ENCODE measurements around the gene TREX2.

TREX2 gene

DNA sequence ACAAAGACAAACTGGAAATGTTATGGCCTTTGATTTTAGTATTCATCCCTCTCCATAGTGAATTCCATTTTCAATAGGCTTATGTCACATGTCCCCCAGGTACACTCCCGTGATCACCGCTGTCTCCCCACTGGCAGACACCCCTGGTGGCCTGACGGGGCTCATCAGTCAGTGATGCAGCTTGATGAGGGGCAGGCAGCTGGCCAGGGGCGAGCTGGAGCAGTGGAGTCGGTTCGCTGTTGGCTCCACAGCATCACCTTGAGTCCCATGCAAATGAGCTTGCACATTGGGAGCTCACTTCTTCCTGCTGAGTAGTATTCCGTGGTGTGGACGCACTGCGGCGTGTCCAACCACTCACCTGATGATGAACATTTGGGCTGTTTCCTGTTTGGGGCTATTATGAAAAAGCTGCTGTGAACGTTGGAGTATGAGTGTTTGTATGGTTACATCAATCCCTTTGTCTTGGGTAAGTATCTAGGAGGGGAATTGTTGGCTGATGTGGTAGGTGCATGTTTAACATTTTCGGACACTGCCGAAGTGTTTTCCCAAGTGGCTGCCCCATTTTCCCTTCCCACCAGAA, 5.2 kb downstream of the TREX2 start:
- in situ Hi-C loops (cut with MboI; ENCODE audit: low sequenced_read_pairs), result no loop called here

DNA sequence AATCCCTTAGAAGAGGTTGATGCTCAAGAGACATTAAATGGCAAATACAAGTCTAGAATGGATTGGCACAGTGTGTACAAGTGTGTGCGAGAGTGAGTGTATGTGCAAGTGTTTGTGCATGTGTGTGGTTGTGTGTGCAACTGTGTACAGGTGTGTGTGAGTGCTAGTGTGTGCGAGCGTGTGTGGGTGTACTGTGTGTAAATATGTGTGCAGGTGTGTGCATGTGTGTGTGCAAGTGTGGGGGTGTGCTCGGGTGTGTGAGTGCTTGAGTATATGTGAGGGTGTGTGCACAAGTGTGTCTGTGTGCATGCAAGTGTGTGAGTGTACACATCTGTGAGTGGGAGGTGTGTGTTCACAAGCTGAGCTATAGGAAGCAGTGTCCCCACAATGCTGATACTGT, 5.9 kb downstream of the TREX2 start:
- in situ Hi-C loops (cut with MboI; ENCODE audit: low sequenced_read_pairs), result no loop called here

- in situ Hi-C loops (cut with MboI; ENCODE audit: low sequenced_read_pairs), result no loop called here
These were observed 7.3 kb downstream of the TREX2 start for GRCh38 chrX:153438532-153438931.

DNA sequence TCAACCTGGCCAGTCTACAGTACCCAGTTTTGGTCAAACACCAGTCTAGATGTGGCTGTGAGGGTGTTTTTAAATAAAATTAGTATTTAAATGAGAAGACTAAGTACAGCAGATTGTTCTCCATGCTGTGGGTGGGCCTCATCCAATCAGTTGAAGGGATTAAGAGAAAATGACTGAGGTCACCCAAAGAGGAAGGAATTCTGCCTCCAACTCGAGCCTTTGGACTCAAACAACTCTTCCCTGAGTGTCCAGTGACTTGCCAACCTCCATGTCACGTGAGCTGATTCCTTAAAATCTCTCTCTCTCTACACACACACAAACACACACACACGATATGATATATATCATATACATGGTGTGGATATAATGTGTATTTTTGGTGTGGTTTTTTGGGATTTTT, 10.0 kb downstream of the TREX2 start:
- in situ Hi-C loops (cut with MboI; ENCODE audit: low sequenced_read_pairs), result no loop called here

- in situ Hi-C loops (cut with MboI; ENCODE audit: low sequenced_read_pairs), result no loop called here
These were observed 11.1 kb downstream of the TREX2 start for GRCh38 chrX:153434801-153435200.

GRCh38 chrX:153433781-153434285, 12.0 kb downstream of the TREX2 start:
- in situ Hi-C loops (cut with MboI; ENCODE audit: low sequenced_read_pairs), result no loop called here

DNA sequence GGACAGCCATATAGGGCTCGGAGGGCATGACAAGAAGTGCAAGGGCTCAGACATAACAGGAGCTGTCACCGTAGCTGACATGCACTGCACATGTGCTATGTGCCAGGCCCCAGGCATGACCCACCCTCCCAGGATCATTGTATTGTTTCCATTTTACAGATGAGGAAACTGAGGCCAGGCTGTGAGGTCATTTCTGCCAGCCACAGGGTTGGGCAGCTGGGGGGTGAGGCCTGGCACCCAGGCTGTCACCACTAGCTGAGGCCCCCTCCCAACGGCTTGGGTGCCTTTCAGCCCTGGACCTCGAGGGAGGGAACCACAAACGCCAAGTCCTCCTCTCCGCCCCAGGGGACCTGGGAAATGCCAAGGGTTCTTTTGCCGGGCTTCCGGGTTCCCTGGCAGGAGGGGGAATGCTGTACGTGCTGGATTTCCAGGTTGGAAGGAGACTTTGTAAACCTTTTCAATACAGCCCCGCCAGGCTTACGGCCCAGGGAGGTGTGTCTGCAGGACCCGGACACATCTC, 12.6 kb downstream of the TREX2 start:
- in situ Hi-C loops (cut with MboI; ENCODE audit: low sequenced_read_pairs), result no loop called here

GRCh38 chrX:153430796-153431195, 15.1 kb downstream of the TREX2 start:
- in situ Hi-C loops (cut with MboI; ENCODE audit: low sequenced_read_pairs), result no loop called here

DNA sequence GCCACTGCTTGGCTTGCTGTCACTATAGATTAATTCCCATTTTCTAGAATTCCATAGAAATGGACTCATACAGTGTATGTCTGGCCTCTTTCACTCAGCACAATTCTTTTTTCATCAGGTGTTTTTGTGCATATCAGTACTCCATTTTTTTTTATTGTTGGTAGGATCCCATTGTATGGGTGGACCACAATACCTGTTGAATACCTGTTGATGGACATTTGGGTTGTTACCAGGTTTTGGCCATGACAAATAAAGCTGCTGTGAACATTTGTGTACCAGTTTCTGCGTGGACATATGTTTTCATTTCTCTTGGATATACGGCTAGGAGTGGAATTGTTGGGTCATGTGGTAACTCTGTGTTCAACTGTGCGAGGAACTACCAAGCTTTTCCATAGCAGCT, 19.7 kb downstream of the TREX2 start:
- in situ Hi-C loops (cut with MboI; ENCODE audit: low sequenced_read_pairs), result no loop called here

DNA sequence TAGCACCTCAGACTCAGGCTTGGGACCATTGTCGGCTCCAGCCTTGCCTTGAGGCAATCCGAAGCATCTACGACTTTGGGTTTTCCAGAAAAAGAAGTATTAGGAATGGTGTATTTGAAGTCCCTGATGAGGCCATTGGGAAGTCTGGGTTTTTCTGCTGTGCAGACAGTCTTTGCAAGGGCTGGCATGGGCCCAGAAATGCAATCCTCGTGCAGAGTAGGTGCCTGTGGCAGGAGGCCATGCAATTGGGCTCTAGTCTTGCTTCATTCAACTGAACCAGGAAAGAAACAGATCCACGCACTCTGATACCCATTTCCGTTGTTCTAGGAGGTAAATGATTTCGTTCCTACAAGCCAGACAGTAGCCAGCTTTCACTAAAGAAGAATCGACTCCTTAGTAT, 22.2 kb downstream of the TREX2 start:
- in situ Hi-C loops (cut with MboI; ENCODE audit: low sequenced_read_pairs), result no loop called here

- in situ Hi-C loops (cut with MboI; ENCODE audit: low sequenced_read_pairs), result no loop called here
These were observed 24.0 kb downstream of the TREX2 start for GRCh38 chrX:153421856-153422255.

GRCh38 chrX:153420851-153421599, 24.8 kb downstream of the TREX2 start:
- in situ Hi-C loops (cut with MboI; ENCODE audit: low sequenced_read_pairs), result no loop called here

GRCh38 chrX:153417637-153418036, 28.2 kb downstream of the TREX2 start:
- in situ Hi-C loops (cut with MboI; ENCODE audit: low sequenced_read_pairs), result no loop called here

DNA sequence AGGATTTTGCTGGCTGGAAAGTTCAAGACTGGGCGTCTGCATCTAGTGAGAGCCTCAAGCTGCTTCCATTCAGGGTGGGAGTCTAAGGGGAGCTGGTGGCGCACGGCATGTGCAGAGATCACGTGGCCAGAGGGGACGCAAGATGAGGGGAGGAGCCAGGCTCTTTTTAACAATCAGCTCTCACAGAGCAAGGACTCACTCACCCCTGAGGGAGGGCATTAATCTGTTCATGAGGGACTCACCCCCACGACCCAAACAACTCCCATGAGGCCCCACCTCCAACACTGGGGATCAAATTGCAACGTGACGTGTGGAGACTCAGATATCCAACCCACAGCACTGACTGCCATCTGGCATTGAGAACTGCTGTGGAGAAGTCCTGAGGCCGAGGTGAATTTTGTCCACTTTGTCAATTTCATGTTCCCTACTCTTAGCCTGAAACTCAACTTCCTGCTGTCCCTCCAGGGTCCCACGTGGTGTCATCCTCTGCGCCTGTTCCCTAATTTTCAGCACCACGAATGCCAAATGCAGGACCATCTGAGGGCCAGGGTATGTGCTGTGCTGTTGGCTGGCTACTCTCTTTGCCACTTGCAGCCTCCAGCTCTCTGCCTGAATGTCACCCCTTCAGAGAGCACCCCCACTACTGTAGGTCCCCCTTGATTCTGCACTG, 28.9 kb downstream of the TREX2 start:
- in situ Hi-C loops (cut with MboI; ENCODE audit: low sequenced_read_pairs), result no loop called here

- in situ Hi-C loops (cut with MboI; ENCODE audit: low sequenced_read_pairs), result no loop called here
These were observed 30.9 kb downstream of the TREX2 start for GRCh38 chrX:153414856-153415510.

- in situ Hi-C loops (cut with MboI; ENCODE audit: low sequenced_read_pairs), result no loop called here
These were observed 32.1 kb downstream of the TREX2 start for GRCh38 chrX:153413731-153414130.

- in situ Hi-C loops (cut with MboI; ENCODE audit: low sequenced_read_pairs), result no loop called here
These were observed 32.8 kb downstream of the TREX2 start for GRCh38 chrX:153412746-153413720.

- in situ Hi-C loops (cut with MboI; ENCODE audit: low sequenced_read_pairs), result no loop called here
These were observed 33.8 kb downstream of the TREX2 start for GRCh38 chrX:153411988-153412574.

DNA sequence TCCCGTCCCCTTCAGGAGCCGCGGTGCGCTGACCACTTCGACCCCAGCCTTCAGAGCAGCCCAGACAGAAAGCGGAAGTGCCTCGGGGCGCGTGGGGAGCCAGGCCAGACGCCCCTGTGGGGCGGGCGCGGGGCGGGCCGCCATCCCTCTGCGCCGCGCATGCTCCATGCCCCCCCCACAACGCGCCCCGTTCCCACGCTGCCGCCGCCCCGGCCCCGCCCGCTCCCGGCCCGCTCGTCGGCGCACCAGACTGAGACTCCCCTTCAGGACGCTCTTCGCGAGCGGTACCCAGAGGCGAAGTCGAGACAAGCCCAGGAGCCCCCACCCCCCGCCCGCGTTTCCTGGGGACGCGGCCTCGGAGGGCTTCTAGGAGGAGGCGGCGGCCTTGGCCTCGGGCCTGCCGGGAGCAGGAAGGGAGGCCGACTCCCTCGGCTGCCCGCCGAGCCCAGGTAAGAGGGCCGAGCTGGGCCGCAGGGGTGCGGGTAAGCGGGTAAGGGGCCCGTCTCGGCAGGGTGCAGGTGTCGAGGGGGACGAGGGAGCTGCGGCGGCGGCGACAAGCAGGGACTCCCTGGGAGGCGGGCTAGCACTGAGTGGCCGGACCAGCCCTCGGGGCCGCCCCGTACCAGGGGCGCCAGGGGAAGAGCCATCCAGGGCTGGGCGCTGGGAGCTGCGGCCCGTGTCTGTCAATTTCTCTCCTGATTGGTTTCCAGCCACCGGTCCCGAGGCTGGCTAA, 34.4 kb downstream of the TREX2 start, which contains the start of gene ZFP92:
Gene ZFP92 (plus strand): TSS at position 218 of the 733 bp plus-strand sequence. CDS start 6,851 bp downstream, outside the sequence.
- in situ Hi-C loops (cut with MboI; ENCODE audit: low sequenced_read_pairs), result no loop called here
